T-helper 1 cell (primary cell): ENCODE measurements around the gene ZNF280A.

Experiments
- DNase-seq, 5 donors: peaks; one replicate each; pipeline ENCODE4 v3.0.0-alpha.2; 2012 to 2020

The ZNF280A gene

GRCh38 chr22:22465782-22466181, 54.3 kb downstream of the ZNF280A start:
- no peak for DNase-seq

DNA sequence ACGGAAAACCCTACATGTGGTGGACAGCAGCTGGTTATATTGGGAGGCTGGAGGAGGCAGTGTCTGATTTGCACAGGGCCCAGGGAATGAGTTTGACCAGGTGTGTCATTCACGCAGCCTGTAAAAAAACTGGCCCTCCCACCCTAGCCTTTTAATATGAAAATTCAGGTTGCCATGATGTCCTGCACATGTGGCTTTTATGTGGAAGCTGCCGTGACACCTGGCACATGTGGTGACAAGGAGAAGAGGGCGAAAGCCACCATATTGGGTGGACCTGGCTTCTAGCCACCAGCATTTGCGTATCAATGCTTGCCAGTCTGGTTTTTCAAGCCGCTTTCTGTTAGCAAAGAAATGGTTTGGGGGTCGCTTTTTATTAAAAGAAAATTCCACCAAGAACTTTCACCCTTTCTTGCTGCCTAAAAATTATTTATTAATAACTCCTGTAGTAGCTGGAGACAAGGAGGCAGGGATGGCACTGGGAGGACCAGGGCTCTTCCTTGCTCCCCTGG, 54.9 kb downstream of the ZNF280A start:
- no peak for DNase-seq

DNA sequence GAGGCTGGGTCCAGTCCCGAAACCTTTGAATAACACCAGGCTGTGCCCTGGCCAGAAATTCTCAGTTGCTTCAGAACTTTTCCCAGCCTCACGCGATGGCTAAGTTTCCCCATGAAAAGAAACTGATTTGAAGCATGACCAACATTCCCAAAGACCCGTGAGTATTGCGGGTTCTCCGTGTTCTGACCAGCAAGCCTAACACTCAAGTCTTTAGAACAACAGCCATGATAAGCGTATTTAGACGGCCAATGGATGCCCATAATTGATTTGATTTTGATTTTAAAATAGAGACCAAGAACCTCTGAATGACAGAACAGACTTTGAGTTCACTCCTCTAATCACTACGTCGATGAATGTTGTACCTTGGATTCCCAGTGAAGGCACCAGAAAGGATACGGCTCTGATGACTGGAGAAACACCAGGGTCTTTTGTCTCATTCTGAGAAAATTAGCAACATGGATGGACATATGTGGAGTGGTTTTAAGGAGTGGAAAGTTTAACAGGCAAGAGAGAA, 55.5 kb downstream of the ZNF280A start:
- DNase-seq: no peak

DNA sequence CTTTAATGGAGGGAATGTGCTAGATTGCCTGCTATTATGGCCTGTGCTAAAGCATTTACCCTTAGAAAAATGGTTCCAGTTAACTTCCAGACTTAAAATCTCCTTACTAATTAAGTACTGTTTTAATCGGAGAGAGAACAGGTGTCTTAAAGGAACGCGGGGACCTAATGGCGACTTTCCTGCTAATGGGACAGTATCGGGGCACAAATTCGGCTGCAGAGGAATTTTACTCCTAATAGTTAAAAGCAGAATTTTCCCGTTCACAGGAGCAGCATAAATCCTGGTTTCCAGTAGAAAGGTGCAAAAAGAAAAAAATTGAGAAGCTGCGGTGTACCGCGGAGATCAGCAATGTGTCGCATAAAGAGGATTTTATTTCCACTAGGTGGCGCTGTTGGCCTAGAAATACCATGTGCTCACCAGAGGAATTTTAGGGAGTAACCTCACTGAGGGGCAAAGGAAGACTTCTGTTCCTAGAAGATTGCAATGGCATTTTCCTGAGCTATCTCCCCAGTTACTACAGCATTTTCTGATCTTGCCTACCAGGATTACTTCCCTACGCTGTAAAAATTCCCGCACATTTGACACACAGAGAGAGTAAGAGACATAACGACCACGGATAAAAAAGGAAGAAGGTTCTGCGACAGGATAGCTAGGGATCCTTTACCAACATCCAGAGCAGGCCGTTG, 56.1 kb downstream of the ZNF280A start:
- peak in 4 of 5 donors; percentile 11 to 50 (median 42) for DNase-seq
